Occipital lobe (tissue), 3 donors: ENCODE results near the gene CTBP2. TPM values are rescaled to one million over a fixed set of nuclear protein-coding genes. Genes with fewer than 3 reads are reported as not detected.

ENCODE experiments used
- DNase-seq: peaks from one replicate; lab custom pipeline; 2025; lab: John Stamatoyannopoulos, UW
- small RNA-seq: library from RNA; depleted of rRNA; stranded (forward); fragments of <200 nt; gene quantifications from one replicate; pipeline ENCODE3, GENCODE V24; 2014
- total RNA-seq: library from RNA; depleted of rRNA; stranded (reverse); fragments of >200 nt; gene quantifications from one replicate; pipeline ENCODE4 v1.2.3, GENCODE V29; 2014

CTBP2 gene
- total RNA-seq, 1 donor from 2014 or later, result 52.9 TPM

GRCh38 chr10:124943301-124944092 is 216.9 kb downstream of the CTBP2 start:
- no peak for DNase-seq

GRCh38 chr10:124942317-124943169 is 217.8 kb downstream of the CTBP2 start:
- no peak for DNase-seq

- DNase-seq, result no peak
Observed at GRCh38 chr10:124941823-124942222, 218.5 kb downstream of the CTBP2 start, which contains the start of gene ZRANB1. Gene ZRANB1 (plus strand): TSS chr10:124942123. CDS start chr10:124942494, 371 bp downstream.

GRCh38 chr10:124939290-124939689 is 221.1 kb downstream of the CTBP2 start:
- no peak for DNase-seq

GRCh38 chr10:124936813-124937212 is 223.6 kb downstream of the CTBP2 start:
- DNase-seq, result no peak

- no peak for DNase-seq
Observed at GRCh38 chr10:124935946-124936345, 224.4 kb downstream of the CTBP2 start.

Small RNA genes within 50 kb of the gene (small RNA-seq; reads per million reads assigned to genes)
- gene MIR4296 (not detected), gene MRPS21P6 (not detected)

Other genes with a start within 250 kb of the CTBP2 start
- gene ZRANB1, start 218.4 kb downstream of the CTBP2 start, total RNA-seq, result 78.6 TPM